HG03342 (cell line): Measurements from ENCODE around the gene ZC3H12C.
A peak's percentile ranks its signal among the peaks of the same experiment; 100 is the strongest.
"Not testable (repeated sequence)": the region's sequence is repeated elsewhere in the genome, so short reads cannot be mapped to it uniquely, and the experiment has no call there.

Experiments
- ATAC-seq: cut with Tn5 transposase; IDR thresholded peaks from one replicate; pipeline ENCODE4 v1.9.1; 2021; ENCODE audit warnings: mild to moderate bottlenecking, moderate library complexity; ENCODE audit not compliant: unreplicated experiment

The ZC3H12C gene

GRCh38 chr11:110092515-110093406 lies at the start of gene ZC3H12C:
Gene ZC3H12C (plus strand): TSS chr11:110093392. CDS start chr11:110093412, 20 bp downstream.
- peak; percentile 56 for ATAC-seq

GRCh38 chr11:110044226-110044968 lies 48.8 kb upstream of the ZC3H12C start:
- no peak for ATAC-seq

- ATAC-seq, result no peak
These were observed 46.3 kb upstream of the ZC3H12C start for GRCh38 chr11:110046775-110047380.

- no peak for ATAC-seq
These were observed 43.5 kb upstream of the ZC3H12C start for GRCh38 chr11:110049501-110050200.

GRCh38 chr11:110050201-110050506 lies 43.0 kb upstream of the ZC3H12C start:
- no peak for ATAC-seq

- no peak for ATAC-seq
These were observed 39.3 kb upstream of the ZC3H12C start for GRCh38 chr11:110053848-110054414.

GRCh38 chr11:110056956-110057355 lies 36.2 kb upstream of the ZC3H12C start:
- no peak for ATAC-seq

- ATAC-seq, result no peak
These were observed 33.3 kb upstream of the ZC3H12C start for GRCh38 chr11:110059706-110060463.

GRCh38 chr11:110061296-110061695 lies 31.9 kb upstream of the ZC3H12C start:
- ATAC-seq, result no peak

GRCh38 chr11:110062247-110062646 lies 30.9 kb upstream of the ZC3H12C start:
- no peak for ATAC-seq

GRCh38 chr11:110065189-110065588 lies 28.0 kb upstream of the ZC3H12C start:
- ATAC-seq, result no peak

- ATAC-seq, result not testable (repeated sequence)
These were observed 25.2 kb upstream of the ZC3H12C start for GRCh38 chr11:110068001-110068400.

GRCh38 chr11:110069158-110069737 lies 23.9 kb upstream of the ZC3H12C start:
- no peak for ATAC-seq

GRCh38 chr11:110070176-110070575 lies 23.0 kb upstream of the ZC3H12C start:
- ATAC-seq, result no peak

GRCh38 chr11:110071197-110071596 lies 22.0 kb upstream of the ZC3H12C start:
- no peak for ATAC-seq

- no peak for ATAC-seq
These were observed 20.3 kb upstream of the ZC3H12C start for GRCh38 chr11:110072930-110073329.

GRCh38 chr11:110074499-110074898 lies 18.7 kb upstream of the ZC3H12C start:
- no peak for ATAC-seq

- ATAC-seq, result no peak
These were observed 17.9 kb upstream of the ZC3H12C start for GRCh38 chr11:110075105-110075846.

- no peak for ATAC-seq
These were observed 17.4 kb upstream of the ZC3H12C start for GRCh38 chr11:110075847-110076208.
